Femur (tissue), 1 donor: ENCODE data around the gene TSR3.

ENCODE experiments used
- DNase-seq: peaks from one replicate; pipeline ENCODE4 v3.0.0-alpha.2; 2017

TSR3 gene

DNA sequence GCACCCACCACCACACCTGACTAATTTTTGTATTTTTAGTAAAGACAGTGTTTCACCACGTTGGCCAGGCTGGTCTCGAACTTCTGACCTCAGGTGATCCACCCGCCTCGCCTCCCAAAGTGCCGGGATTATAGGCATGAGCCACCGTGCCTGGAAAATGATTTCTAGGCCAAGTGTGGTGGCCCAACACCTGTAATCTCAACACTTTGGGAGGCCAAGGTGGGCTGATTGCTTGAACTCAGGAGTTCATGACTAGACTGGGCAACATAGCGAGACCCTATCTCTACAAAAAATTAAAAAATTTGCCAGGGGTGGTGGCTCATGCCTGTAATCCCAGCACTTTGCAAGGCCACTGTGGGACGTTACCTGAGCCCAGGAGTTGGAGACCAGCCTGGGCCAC lies 29.3 kb downstream of the TSR3 start:
- no peak for DNase-seq

DNA sequence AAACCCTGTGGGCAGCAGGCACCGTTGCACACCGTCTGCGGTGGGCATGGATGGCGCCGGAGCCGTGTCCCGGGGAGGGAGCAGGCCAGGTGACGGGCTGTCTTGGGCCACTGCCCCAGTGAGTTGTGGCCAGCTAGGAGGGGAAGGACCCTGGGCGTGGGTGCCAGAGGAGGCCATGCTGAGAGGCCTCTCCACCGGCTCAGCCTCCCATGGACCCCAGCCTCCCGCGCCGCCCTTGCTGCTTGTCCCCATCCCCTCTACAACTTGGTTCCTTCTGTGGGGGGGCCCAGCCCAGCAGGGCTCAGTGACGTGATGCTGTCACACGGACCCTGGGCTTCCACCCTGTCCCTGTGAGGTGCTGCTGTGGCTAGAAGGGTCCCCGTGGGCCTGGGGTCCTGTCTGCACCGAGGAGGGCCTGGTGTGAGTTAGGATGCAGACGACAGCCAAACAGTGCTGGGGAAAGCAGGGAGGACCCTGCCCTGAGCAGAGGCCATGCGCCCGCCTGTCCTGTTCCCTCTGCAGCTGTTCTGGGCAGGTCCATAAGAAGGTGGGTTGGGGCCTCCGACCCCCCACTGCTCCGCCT lies 30.9 kb downstream of the TSR3 start:
- no peak for DNase-seq

DNA sequence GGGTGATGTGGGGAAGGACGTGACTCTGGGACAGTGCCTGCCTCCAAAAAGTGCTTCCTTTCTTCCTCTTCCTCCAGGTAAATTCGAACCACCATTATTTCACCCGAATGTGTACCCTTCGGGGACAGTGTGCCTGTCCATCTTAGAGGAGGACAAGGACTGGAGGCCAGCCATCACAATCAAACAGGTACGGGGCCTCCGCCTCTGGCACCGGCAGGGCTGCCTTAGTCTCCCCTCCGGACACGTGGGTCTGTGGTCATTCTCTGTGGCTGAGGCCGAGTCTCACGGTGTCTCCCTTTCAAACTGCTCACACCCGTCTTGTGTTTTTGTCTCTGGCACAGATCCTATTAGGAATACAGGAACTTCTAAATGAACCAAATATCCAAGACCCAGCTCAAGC lies 31.6 kb downstream of the TSR3 start:
- no peak for DNase-seq

DNA sequence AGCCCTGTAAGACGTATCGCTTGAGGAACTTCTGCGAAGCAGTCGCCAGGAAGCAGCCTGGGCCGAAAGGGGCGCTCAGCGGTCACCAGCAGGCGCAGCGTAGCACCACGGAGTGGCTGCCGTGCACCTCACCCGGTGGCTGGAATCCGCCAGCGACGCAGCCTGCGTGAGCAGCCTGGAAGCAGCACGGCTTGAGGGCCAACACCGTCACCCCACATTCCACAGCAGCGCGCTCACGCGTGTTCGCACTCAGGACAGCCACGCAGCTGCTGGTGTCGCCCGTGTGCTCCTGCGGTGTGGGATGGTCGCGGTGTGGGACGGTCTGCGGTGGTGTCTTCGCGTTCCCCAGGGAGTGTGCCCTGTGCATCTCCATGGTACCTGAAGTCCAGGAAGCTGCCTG lies 32.6 kb downstream of the TSR3 start:
- DNase-seq, result no peak

DNA sequence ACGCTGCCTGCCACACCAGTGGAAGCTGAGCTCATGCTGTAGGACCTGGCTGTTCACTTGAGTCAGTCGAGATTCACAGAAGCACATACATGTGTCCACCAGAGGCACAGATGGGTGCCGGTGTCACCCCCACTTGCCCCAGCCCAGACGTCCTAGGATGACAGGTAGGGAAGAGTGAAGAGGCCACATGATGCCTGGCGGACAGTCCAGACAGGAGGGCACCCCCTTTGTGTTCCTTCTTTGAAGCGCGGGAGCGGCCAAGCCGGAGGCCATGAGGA lies 33.5 kb downstream of the TSR3 start:
- no peak for DNase-seq

DNA sequence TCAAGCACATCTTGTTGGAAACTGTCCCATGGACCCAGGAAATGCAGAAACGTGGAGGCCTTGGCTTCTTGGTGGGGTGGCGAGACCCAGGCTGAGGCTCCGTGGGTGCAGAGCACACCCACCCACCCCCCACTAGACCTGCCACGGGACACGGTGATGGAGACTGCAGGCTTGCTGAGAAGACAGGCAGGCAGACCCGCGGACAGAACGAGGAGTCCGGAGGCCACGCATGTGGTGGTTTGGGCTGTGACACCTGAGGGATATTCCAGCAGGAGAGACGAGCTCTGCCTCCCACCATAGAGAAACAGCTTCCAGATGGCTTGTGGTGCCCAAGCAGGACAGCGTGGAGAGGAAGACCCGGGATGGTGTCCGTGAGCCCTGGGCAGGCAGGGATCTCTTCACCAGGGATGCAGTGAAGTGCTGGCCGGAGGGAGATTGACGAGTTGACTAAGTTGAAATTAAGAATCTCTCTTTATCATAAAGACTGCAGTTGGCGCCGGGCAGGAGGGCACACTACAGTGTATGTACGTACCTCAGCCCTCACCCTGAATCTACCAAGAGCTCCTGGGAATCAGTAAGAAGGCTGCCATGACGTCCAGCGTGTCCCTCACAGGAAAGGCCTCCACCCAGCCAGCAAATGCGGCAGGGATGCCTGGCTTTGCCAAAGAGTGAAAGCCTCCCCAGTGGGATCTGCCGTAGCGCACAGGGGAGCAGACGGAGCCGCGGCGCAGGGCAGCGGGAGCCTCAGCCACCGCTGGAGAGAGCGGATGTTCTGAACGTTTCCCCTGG lies 34.0 kb downstream of the TSR3 start:
- DNase-seq, result no peak

DNA sequence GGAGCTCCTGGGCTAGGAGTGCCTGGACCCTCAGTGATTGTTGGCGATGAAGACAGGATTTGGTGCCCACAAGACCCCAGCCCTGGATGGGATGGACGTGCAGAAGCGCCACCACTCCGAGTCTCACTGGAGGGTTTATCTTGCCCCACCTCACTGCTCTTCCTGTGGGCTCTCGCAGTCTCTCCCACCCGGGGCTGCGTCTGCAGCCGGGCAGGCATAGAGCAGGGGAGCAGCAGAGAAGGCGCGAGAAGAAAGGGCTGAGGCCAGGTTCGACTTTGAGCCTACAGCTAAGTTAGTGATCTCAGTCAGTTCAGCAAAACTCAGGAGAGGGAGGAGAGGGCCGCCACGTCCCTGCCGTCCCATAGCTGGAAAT lies 35.7 kb downstream of the TSR3 start:
- DNase-seq, result no peak

DNA sequence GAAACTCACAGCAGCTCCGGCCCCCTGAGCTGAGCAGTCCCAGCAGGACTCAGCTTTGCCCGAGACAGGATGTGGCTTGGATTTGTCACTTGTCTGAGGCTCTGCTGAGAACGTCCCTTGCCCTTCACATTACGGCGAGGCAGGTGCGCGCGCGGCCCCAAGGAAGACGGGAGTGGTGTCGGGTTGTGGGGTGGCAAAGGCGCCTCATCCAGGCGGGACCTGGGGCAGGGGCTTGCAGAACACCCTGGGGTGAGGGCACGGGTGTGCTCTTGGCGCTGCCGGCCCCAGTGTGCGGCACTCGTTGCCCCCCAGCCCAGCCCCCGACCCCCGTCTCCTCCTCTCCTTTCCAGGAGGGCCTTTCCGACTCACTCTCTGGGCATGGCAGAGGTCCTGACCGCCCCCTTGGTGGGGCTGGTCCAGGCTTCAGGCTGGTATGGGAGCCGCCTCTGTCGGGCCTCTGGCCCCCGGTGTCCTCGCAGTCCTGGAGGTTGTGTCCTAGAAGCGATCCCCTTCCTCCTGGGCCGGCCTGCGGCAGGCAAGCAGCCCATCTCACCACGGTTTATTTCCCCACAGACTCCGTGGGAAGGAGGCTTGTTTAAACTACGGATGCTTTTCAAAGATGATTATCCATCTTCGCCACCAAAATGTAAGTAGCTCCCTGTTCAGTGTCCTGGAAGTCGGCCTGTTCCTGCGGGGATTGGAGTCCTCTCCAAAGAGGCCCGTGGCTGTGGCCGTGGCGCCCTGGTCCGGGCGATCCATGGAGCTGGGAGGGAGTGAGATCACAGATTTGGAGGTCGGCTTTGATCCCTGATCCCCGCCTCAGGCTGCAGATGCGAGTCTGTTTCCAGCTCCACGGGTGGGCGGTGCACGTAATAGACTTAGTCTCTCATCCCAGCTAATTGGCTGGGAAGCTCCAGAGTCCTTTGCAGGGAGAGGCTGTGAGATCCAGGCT lies 36.3 kb downstream of the TSR3 start:
- no peak for DNase-seq

DNA sequence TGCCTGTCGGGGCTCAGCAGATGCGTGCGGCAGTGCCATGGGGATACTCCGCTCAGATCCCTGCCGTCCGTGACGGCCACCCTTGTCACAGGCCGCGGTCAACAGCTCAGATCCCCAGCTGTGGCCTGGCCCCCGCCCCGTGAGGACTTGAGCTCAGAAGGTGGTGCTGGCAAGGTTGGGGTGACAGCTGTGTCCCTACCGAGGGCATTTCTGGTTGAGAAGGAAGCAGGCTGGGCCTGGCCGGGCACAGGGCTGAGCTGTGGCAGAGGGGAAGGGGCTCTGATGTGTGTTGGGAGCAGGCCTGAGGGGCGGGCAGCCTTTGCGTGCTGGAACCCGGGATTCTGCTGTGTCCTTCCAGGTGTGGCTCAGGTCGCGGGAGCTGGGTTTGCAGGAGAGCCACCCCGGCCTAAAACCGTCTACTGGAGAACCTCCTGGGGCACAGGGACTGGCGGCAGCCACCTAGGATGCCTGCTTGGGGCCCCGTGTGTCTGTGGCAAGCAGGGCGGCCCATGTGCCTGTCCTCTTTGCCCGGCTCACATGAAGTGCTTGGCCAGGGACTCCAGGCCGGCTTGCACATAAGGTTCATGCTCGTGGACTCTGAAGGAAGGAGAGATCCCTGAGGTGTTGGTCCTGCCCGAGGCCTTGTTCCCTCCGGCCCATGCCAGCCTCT lies 37.1 kb downstream of the TSR3 start:
- DNase-seq, result no peak

DNA sequence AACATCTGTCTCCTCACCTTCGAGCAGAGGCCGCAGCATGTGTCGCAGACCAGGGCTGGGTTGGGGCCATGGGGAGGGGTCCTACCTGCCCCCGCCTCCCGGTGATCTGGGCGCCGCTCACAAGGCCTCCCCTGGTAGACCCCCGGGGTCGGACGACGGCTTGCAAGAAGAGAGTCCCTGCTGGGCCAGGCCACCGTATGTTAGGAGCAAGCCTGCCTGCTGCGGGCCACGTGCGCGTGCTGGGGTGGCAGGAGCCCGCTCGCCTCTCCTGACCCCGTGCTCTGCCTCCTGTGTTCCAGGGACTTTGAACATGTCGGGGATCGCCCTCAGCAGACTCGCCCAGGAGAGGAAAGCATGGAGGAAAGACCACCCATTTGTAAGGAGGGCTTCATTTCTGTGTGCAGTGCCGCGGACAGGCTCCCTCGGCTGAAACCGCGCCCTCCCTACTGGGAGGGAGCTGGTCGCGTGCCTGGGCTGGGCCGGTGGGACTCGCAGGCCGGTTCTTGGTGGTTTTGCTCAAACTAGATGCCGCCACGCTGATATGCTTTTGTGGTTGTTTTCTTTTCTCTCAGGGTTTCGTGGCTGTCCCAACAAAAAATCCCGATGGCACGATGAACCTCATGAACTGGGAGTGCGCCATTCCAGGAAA lies 37.8 kb downstream of the TSR3 start:
- DNase-seq, result no peak

DNA sequence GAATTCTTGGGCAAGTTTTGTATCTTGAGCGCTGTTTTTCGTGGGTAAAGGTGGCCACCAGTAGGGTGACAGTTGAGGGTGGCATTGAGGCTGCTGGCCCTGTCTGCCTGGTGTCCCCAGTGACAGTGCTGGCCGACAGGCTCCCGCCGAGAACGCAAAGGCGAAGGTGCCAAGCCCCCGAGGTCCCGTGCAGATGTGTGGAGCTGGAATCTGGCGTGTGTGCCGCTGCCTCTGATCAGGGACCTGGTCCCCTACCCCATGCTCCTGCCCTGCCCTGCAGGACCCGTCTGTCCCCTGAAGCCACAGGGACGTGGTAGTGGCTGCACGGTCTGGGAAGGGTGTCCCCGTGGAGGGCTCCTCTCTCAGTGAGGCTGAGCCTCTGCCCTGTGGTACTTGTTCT lies 38.8 kb downstream of the TSR3 start:
- no peak for DNase-seq

DNA sequence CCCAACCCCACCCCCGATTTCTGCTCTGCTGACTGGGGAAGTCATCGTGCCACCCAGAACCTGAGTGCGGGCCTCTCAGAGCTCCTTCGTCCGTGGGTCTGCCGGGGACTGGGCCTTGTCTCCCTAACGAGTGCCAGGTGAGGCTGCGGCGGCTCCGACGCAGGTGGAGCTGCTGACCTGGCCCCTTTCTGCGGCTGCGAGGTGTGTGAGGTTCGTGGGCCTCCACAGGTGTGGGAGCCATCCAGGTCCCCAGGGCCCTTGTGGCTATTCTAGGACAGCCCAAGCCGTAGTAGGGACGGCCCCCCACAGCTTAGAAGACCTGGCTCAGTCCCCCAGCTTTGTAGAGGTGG lies 39.2 kb downstream of the TSR3 start:
- DNase-seq, result no peak

DNA sequence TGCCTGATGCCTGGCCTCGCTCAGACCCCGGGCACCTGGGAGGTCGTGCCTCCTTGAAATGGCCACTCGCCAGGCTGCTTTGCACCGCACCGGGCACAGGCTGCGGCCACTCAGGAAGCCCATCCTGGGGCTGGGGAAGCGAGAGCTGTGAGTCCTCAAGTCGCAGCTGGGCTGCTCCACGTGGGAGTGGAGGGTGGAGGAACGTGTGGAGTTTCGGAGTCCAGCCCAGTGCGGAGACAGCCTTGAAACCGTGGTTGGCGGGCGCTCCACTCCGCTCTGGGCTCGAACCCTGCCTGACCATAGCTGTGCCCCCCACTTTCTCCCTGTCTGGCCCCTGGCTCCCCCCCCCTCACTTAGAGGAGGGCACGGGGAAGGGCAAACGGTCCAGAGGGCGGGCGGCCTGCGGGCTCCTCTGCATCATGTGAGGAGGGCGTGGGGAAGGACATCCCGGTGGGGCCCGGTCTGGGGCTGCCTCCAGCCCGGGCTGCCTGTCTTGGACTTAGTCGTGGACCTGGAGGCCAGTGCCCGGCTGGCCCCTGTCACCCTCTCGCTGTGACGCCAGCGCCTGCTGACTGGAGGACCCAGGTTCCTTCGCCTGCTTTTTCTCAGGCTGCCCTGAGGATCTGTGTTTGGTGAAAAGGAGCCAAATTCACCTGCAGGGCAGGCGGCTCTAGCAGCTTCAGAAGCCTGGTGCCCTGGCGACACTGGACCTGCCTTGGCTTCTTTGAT lies 39.8 kb downstream of the TSR3 start:
- DNase-seq, result no peak

DNA sequence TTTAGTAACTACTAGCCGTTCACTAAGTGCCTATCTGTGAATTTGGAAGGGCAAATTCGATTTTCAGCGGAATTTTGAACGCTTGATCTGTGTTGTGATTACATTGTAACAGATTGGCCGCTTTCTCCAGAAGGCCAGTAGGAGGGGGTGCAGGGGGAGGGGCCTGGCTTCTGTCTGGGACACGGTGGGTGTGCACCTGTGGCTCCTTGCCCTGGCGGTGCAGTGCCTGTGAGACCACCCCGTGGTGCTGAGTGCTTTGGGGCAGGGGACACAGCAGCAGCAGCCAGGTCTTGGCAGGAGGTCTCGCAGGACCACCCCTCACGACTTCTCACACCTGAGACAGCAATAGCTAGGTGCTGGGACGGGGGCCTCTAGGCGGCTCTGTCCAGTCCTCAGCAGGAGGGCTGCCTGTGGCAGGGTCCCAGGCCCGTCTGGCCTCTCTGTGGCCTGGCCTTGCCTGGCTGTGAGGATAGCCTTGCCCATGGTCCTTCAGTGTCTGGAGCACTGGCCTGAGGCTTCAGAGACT lies 40.4 kb downstream of the TSR3 start:
- no peak for DNase-seq

DNA sequence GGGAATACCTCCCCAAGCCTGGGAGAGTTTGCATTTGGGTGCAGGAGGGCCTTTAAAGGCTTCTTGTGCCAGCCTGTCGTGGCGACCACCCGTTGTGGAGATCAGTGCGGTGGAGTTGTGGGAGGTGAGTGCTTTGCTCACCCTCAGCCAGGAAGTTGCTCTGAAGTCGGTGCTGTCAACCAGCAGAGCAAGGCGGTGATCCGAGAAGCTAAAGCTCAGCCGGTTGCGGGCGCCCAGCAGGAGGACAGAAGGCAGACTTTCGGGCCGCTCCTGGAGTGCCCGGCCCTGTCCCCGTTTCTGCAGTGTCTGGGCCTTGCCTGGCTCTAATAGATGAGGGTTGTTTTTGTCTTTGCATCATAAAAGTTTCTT lies 40.9 kb downstream of the TSR3 start:
- no peak for DNase-seq

DNA sequence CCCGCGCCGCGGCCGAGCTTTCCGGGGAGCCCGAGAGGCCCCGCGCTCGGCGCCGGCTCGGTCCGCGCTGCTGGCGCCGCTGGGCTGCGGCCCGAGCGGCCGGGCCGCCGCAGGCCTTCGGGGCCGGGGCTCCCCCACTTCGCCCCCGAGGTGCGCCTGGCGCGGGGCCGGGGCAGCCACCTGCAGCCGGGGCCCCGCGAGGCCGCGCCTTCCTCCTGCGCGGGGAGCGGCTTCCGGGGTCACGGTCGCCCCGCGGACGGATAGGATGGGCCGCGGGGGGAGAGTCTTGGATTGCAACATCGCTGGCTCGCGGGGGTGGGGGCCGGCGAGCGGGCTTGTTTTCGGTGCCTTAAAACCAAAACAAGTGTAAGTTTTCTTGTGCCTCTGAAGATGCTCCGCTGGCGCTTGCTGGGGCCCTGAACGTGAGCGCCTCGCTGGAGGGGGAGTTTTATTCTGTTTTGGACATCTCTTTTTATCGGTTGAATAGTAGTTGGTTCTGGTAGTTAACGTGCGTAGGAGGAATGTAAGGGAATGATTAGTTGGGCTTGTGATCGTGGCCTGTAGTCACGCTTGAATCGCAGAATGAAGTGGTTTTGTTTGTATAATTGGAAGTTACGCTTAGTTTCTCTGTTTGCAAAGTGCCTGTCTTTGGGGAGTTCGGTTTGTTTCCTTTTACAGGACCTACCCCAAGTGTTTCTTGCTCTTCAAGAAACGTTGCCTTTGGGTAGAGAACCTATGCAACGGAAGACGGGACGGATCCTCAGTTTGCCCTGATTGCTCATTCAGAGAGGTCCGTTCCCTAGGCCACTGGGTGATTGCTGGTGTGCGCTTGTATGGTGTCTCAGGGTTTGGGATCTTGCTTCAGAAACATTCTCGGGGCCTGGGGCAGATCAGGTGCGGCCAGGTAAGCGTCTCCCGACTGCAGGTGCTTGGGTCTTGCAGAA lies 41.5 kb downstream of the TSR3 start:
- DNase-seq, result no peak

DNA sequence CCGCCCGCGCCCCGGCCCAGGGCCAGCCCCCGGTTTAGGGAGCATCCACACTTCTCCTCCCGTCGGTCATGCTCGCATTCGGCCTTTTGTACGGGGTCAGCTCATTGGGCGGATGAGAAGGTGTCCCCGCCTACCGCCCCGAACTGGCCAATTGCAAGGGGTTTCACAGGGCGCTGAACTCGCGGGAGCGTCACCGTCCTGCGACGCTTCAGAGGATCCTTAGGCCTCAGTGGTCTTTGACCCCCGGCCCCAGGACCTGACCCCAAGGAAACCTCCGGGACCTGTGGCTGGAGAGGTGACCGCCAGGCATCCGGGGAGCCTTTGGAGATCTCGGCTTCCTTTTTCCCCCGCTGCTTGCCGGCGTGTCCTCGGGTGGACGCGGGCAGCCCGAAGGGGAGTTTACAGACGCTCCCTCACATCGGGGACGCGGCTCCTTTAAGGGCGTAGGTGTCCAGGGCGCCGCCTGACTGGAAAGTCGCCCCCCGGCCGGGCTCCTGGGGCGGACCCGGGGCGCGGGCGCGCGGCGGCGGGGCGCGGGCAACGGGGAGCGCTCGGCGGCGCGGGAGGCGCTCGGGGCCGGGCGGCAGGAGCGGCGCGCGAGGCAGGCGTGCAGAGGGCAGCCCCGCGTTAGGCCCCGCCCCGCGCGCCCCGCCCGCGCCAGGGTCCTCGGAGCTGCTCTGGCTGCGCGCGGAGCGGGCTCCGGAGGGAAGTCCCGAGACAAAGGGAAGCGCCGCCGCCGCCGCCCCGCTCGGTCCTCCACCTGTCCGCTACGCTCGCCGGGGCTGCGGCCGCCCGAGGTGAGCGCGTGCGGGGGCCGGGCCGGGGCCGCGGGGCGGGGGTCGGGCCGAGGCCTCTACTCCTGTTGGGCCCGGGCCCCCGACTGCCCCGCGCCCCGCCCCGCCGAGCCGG lies 42.4 kb downstream of the TSR3 start, which contains the start of gene UBE2I:
UBE2I (plus strand) TSS at position 660 of the 909 bp plus-strand sequence. CDS start 4,395 bp downstream, outside the sequence.
- DNase-seq, result peak; percentile 99

DNA sequence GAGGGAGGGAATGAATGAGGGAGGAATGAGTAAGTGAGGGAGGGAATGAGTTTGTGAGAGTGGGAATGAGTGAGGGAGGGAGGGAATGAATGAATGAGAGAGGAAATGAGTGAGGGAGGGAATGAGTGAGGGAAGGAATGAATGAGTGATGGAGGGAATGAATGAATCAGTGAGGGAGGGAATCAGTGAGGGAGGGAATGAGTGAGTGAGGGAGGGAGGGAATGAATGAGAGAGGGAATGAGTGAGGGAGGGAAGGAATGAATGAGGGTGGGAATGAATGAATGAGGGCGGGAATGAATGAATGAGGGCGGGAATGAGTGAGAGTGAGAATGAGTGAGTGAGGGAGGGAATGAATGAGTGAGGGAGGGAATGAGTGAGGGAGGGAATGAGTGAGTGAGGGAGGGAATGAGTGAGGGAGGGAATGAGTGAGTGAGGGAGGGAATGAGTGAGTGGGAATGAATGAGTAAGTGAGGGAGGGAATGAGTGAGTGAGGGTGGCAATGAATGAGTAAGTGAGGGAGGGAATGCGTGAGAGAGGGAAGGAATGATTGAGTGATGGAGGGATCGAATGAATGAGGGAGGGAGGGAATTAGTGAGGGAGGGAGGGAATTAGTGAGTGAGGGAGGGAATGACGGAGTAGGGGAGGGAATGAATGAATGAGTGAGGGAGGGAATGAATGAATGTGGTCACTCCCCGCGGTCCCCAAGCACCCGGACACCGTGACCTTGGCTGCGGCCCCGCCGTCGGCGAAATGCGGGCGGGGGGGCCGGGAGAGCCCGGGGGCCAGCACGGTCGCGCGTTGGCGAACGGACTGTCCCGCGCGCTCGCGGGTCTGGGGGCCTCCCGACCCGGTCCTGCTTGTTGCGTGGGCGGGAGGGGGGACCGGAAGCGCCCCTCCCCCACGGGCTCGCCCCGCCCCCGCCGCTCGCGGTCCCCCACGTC lies 43.4 kb downstream of the TSR3 start:
- DNase-seq, result no peak

DNA sequence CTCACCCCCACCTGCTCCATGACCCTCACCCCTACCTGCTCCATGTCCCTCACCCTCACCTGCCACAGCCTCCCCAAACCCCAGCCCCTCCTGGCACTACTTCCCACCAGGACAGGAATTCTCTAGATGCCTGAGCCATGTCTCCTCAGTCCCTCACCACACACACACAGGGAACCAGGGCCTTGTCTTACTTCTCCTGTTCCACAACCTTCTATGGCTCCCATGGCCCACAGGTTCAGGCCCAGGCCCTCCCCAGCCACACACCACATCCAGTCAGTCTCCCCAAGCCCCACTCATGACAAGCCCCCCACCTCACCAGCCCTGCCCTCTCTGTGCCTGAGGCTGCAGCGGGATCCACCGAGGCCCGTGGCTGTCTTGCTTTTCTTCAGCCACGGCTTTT lies 45.3 kb downstream of the TSR3 start:
- no peak for DNase-seq
